ENCODE results near the gene ABHD16A. TPM values are rescaled to one million over a fixed set of nuclear protein-coding genes. Genes with fewer than 3 reads are reported as not detected.
"Not testable (repeated sequence)": the region's sequence is repeated elsewhere in the genome, so short reads cannot be mapped to it uniquely, and the experiment has no call there.

ABHD16A gene
- total RNA-seq, 1 experiment from 2014 or later: 22.4 TPM

DNA sequence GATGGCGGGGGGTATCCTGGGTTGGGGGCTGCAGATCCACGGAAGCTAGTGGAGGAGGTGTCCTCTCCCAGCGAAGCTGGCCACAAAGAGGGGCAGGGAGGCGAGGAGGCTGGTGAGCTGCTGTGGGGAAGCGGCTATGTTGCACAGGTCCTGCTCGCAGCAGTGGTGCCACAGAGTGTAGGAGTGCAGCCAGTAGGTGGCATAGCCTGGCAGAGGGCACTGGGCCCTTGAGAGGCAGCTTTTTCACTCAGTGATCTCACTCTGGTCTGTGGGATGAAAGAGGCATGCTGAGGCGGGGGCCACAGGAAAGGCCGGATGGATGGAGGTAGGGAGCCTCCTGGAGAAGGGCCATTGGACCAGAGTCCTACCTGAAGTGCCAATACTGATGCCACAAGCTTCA lies 9.2 kb upstream of the ABHD16A start:
- no peaks in the 10 kb centered on the region for H3K4me1 ChIP-seq
- H3K4me3 ChIP-seq: no peak overlapping the region
- H3K27ac ChIP-seq: no peak overlapping the region
- no peak for DNase-seq
- no peaks in the 10 kb centered on the region for H3K36me3 ChIP-seq
- no peaks in the 10 kb centered on the region for H3K9me3 ChIP-seq (replicated peaks)
- peaks cover 19% of the 10 kb centered on the region for H3K27me3 ChIP-seq

- Histone ChIP-seq H3K4me1 (no peaks in the 10 kb centered on the region), H3K4me3 (no peak overlapping the region), H3K27ac (no peak overlapping the region), H3K36me3 (no peaks in the 10 kb centered on the region), H3K27me3 (peaks cover 19% of the 10 kb centered on the region), H3K9me3 (replicated peaks) (no peaks in the 10 kb centered on the region)
- no peak for DNase-seq
Measured at GRCh38 chr6:31711233-31711632, 8.1 kb upstream of the ABHD16A start.

- no peaks in the 10 kb centered on the region for H3K36me3 ChIP-seq
- DNase-seq: no peak
- H3K4me1 ChIP-seq: no peaks in the 10 kb centered on the region
- no peaks in the 10 kb centered on the region for H3K9me3 ChIP-seq (replicated peaks)
- no peak overlapping the region for H3K27ac ChIP-seq
- peaks cover 19% of the 10 kb centered on the region for H3K27me3 ChIP-seq
- no peak overlapping the region for H3K4me3 ChIP-seq
Measured at GRCh38 chr6:31710523-31711219, 7.5 kb upstream of the ABHD16A start.

- H3K4me3 ChIP-seq; H3K27ac ChIP-seq; DNase-seq; H3K9me3 ChIP-seq (replicated peaks); H3K4me1 ChIP-seq; H3K36me3 ChIP-seq: not testable (repeated sequence)
- H3K27me3 ChIP-seq: peaks cover 13% of the 10 kb centered on the region; the same call in 1 of the 2 replicates
Measured at GRCh38 chr6:31709157-31709556, 6.0 kb upstream of the ABHD16A start.

- Histone ChIP-seq H3K36me3 (no peaks in the 10 kb centered on the region), H3K27ac (no peak overlapping the region), H3K9me3 (replicated peaks) (no peaks in the 10 kb centered on the region), H3K4me1 (no peaks in the 10 kb centered on the region), H3K27me3 (peaks cover 13% of the 10 kb centered on the region; the same call in 1 of the 2 replicates), H3K4me3 (no peak overlapping the region)
- DNase-seq: no peak
Measured at GRCh38 chr6:31708224-31708623, 5.1 kb upstream of the ABHD16A start.

DNA sequence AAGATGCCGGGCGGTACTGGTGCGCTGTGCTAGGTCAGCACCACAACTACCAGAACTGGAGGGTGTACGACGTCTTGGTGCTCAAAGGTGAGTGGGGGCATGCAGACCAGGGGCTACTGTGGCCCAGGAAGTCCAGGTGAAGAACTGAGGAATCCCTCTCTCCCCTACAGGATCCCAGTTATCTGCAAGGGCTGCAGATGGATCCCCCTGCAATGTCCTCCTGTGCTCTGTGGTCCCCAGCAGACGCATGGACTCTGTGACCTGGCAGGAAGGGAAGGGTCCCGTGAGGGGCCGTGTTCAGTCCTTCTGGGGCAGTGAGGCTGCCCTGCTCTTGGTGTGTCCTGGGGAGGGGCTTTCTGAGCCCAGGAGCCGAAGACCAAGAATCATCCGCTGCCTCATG lies 4.6 kb upstream of the ABHD16A start:
- Histone ChIP-seq H3K9me3 (replicated peaks) (no peaks in the 10 kb centered on the region), H3K4me1 (no peaks in the 10 kb centered on the region), H3K36me3 (no peaks in the 10 kb centered on the region), H3K4me3 (no peak overlapping the region), H3K27ac (no peak overlapping the region), H3K27me3 (peaks cover 11% of the 10 kb centered on the region; the same call in 1 of the 2 replicates)
- no peak for DNase-seq

DNA sequence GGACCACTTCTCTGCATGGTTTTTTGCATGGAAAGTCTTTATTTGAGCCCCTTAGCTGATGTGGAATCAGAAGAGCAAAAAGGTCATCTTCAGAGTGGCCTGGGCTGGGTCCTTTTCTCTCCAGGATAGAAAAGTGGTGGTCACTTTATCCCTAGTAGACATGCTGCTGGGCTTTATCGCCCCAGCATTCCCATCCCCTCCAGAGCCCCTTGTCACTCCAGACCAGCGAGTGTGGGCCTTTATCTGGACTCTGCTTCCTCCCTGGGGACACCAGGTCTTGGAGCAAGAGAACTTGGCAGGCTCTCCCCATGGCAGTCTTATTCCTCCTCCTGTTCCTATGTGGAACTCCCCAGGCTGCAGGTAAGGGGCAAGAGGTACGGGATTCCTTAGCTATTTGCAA lies 3.5 kb upstream of the ABHD16A start, which contains the start of gene LY6G6F:
Gene LY6G6F (plus strand): TSS at position 268 of the 400 bp plus-strand sequence. CDS start 41 bp downstream, at position 309.
- Histone ChIP-seq H3K9me3 (replicated peaks) (no peaks in the 10 kb centered on the region), H3K27me3 (peaks cover 3% of the 10 kb centered on the region; the same call in 1 of the 2 replicates), H3K4me1 (peaks cover 5% of the 10 kb centered on the region), H3K27ac (no peak within 1 kb of the TSS), H3K36me3 (no peaks in the 10 kb centered on the region), H3K4me3 (no peak within 1 kb of the TSS)
- DNase-seq: no peak

- no peak overlapping the region for H3K4me3 ChIP-seq
- no peaks in the 10 kb centered on the region for H3K9me3 ChIP-seq (replicated peaks)
- DNase-seq: no peak
- H3K27me3 ChIP-seq: no peaks in the 10 kb centered on the region
- H3K4me1 ChIP-seq: peaks cover 10% of the 10 kb centered on the region
- no peak overlapping the region for H3K27ac ChIP-seq
- no peaks in the 10 kb centered on the region for H3K36me3 ChIP-seq
Measured at GRCh38 chr6:31705931-31706330, 2.8 kb upstream of the ABHD16A start.

DNA sequence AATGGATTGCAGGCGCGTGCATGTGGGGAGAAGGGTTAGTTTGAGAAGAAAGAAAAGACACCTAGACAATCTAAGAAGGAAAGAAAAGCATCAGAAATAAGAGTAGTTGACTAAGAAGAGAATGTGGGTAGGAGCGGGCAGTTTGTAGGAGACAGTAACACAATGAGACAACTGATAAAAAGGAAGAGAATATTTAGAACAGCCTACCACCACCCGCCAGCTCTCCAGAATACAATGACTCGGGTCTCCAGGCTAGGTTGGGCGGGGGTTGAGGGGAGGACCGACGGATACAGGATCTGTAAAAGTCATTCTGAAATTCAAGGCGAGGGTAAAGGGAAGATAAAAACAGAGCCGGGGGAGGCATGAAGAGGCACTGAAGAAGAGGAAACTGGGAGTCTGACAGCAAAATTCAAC lies 712 bp downstream of the ABHD16A start:
- no peak for DNase-seq
- H3K27me3 ChIP-seq: no peaks in the 10 kb centered on the region
- H3K9me3 ChIP-seq (replicated peaks): no peaks in the 10 kb centered on the region
- H3K27ac ChIP-seq: peak overlapping the region; percentile 68
- no peaks in the 10 kb centered on the region for H3K36me3 ChIP-seq
- H3K4me1 ChIP-seq: peaks cover 10% of the 10 kb centered on the region
- H3K4me3 ChIP-seq: peak overlapping the region; percentile 79

DNA sequence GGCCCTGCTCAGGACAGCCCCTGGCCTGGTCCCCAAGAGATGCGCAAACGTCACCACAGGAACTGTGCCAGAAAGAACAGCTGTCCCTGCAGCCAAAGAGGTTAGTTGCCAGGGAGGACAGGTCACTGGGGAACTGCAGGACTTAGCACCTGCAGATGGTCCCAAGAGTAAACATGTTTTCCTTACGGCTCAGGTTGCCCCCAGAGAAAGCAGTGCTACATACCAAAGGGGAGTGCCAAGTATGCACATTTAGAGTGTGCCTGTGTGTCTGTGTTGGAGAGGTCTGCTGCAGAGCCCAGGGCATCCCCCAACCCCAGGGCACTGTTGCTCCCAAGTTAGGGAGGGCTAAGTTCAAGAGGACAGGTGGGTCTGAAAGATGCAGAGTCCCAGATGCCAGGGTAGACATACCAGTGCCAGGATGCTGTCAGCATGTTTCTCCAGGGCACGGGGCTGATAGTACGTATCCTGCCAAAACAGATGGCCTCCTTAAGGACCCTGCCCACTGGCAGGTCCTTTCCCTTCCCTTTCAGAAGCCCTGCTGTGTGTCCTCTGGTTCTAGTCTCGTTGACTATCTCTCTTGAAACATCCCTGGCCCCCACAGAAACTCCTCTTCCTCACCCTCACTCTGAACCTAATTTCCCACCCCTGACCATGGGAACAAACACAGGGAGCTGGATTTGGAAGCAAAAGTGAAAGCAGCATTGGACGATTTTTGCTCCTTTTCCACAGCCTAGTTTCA lies 1.3 kb downstream of the ABHD16A start:
- Histone ChIP-seq H3K4me3 (peak overlapping the region; percentile 79), H3K27me3 (no peaks in the 10 kb centered on the region), H3K36me3 (no peaks in the 10 kb centered on the region), H3K4me1 (peaks cover 10% of the 10 kb centered on the region), H3K27ac (no peak overlapping the region), H3K9me3 (replicated peaks) (no peaks in the 10 kb centered on the region)
- peak; percentile 48 to 54 for DNase-seq

- Histone ChIP-seq H3K36me3 (no peaks in the 10 kb centered on the region), H3K27ac (no peak overlapping the region), H3K4me3 (no peak overlapping the region), H3K4me1 (peaks cover 10% of the 10 kb centered on the region), H3K9me3 (replicated peaks) (no peaks in the 10 kb centered on the region), H3K27me3 (no peaks in the 10 kb centered on the region)
- DNase-seq: no peak
Measured at GRCh38 chr6:31700740-31701401, 2.3 kb downstream of the ABHD16A start.

DNA sequence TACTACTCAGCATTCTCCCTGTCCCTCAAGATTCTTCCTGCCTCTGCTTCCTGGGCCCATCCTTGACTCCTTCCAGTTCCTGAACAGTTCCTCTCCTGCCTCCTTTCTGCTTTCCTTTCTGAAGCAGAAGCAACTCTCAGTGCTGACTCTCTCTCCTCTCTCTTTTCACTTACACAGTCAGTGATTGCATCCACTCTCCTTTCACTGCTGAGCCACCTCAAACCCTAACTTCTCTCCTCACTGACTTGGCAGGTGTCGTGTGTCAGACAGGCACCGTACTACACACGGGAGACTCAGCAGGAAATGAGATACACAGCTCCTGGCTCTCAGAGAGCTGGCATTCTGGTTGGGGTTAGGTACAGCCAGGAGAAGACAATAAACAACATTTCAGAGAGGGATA lies 5.6 kb downstream of the ABHD16A start:
- DNase-seq: no peak
- no peak overlapping the region for H3K27ac ChIP-seq

DNA sequence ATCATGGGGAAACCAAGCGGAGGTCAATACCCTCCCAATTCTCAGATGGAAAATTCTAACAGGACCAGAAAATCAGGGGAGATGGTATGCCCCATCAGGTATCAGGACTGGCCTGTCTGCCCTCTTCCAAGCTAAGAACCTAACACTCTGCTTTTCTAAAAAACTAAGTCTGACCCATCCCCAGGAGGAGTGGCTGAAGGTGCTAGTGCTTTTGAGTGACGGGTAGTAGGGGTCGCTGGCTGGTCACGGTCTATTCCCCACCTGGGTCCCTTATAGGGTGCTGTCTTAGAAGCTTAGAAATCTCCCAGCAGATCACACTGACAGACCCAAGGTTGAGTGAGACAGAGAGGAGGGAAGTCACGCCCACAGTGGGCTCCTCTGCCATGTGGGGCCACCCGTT lies 9.6 kb downstream of the ABHD16A start:
- H3K9me3 ChIP-seq (replicated peaks): no peaks in the 10 kb centered on the region
- H3K4me3 ChIP-seq: no peak overlapping the region
- H3K36me3 ChIP-seq: peaks cover 3% of the 10 kb centered on the region
- no peak overlapping the region for H3K27ac ChIP-seq
- H3K4me1 ChIP-seq: no peaks in the 10 kb centered on the region
- no peaks in the 10 kb centered on the region for H3K27me3 ChIP-seq
- no peak for DNase-seq

More for the DNA sequence above, 5.6 kb downstream of the ABHD16A start:
- H3K27me3 ChIP-seq: no peaks in the 10 kb centered on the region
- no peaks in the 10 kb centered on the region; the same call in 1 of the 2 replicates for H3K36me3 ChIP-seq
- H3K4me3 ChIP-seq: no peak overlapping the region
- no peaks in the 10 kb centered on the region for H3K9me3 ChIP-seq (replicated peaks)
- peaks cover 10% of the 10 kb centered on the region for H3K4me1 ChIP-seq

DNA sequence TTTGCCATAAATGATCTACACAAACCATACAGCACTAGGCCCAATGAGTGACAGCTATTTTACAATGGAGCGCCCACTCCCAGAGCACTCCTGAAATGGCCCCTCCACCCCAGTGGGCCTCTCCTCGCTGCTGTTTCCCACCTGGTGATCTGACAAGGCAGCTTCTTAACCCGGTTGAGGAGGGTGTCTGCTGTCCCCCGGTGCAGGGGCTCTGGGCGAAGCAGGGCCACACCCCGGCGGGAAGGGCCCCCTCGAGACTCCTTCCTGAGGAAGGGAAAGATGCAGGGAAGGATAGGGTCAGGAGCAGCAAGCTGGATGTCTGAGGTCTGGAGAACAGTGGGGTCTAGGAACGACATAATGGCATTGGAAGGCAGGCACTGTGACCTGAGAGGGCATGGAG lies 10.2 kb downstream of the ABHD16A start:
- Histone ChIP-seq H3K9me3 (replicated peaks) (no peaks in the 10 kb centered on the region), H3K27me3 (no peaks in the 10 kb centered on the region), H3K4me1 (peaks cover under 1% of the 10 kb centered on the region; the same call in 1 of the 2 replicates), H3K36me3 (peaks cover 3% of the 10 kb centered on the region), H3K27ac (no peak overlapping the region), H3K4me3 (no peak overlapping the region)
- DNase-seq: no peak

- DNase-seq: no peak
- Histone ChIP-seq H3K36me3 (peaks cover 3% of the 10 kb centered on the region), H3K4me3 (no peak overlapping the region), H3K9me3 (replicated peaks) (no peaks in the 10 kb centered on the region), H3K4me1 (peaks cover 5% of the 10 kb centered on the region), H3K27ac (no peak overlapping the region), H3K27me3 (no peaks in the 10 kb centered on the region)
Measured at GRCh38 chr6:31692353-31692752, 10.8 kb downstream of the ABHD16A start.
